Erythroblast (primary cell): ENCODE measurements around the gene KRT13.

Experiments
- GATA1 ChIP-seq: IDR thresholded peaks from 2 replicates; pipeline ENCODE4 v1.6.1; 2011; ENCODE audit warnings: low read depth, mild to moderate bottlenecking, control low read depth, low read length, moderate library complexity
- POLR2A ChIP-seq: IDR thresholded peaks from 2 replicates; pipeline ENCODE4 v1.6.1; 2011; ENCODE audit warnings: mild to moderate bottlenecking, low read length

DNA sequence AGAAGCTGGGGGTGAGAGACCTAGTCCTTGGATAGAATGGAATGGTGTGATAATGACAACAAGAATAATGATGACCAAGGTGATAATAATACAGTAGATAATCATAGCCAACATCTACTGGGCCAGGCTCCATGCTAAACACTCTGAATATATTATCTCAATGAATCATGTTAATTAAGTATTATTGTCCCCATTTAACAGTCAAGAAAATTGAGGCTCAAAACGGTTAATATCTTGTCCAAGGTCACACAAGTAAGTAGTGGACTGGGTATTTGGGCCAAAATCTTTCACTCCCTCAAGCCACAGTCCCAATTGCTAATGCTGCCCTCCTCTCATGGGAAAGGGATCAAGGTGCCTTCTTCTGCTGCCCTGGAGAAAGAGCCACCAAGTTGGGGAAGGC is 26.6 kb upstream of the KRT13 start:
- no peak for TF ChIP-seq POLR2A
- TF ChIP-seq GATA1 = no peak
